IgD-negative memory B cell (primary cell): ENCODE measurements around the gene LILRA6. TPM values are rescaled to one million over a fixed set of nuclear protein-coding genes. Genes with fewer than 3 reads are reported as not detected.
"Not testable (repeated sequence)": the region's sequence is repeated elsewhere in the genome, so short reads cannot be mapped to it uniquely, and the experiment has no call there.

Experiments used
- H3K27ac Mint-ChIP-seq, 3 donors: one replicate each; pipeline ENCODE4 v1.8.0; 2020 to 2022; ENCODE audit warnings: mild to moderate bottlenecking in 3 of 3, mixed read lengths in 3 of 3, moderate library complexity in 1 of 3
- H3K27me3 Mint-ChIP-seq: one replicate; pipeline ENCODE4 v1.8.0; 2021; ENCODE audit warnings: mixed read lengths
- H3K36me3 Mint-ChIP-seq: one replicate; pipeline ENCODE4 v1.8.0; 2020; ENCODE audit warnings: mild to moderate bottlenecking, mixed read lengths
- H3K4me1 Mint-ChIP-seq, 3 donors: one replicate each; pipeline ENCODE4 v1.8.0; 2020 to 2022; ENCODE audit warnings: mixed read lengths in 3 of 3, mild to moderate bottlenecking in 1 of 3
- H3K4me3 Mint-ChIP-seq, 4 donors: one replicate each; pipeline ENCODE4 v1.8.0; 2020 to 2022; ENCODE audit warnings: mild to moderate bottlenecking in 4 of 4, mixed read lengths in 4 of 4, moderate library complexity in 3 of 4
- H3K9me3 Mint-ChIP-seq, 3 donors: one replicate each; pipeline ENCODE4 v1.8.0; 2020 to 2021; ENCODE audit warnings: mixed read lengths in 3 of 3, mild to moderate bottlenecking in 1 of 3
- polyA plus RNA-seq: library from polyadenylated mRNA; unstranded; fragments of 300-500 nt; fragmentation: Illumina TruSeq; gene quantifications from one replicate; pipeline ENCODE4 v1.2.3, GENCODE V29; 2021

LILRA6 gene
- polyA plus RNA-seq, 1 donor from 2014 or later = 0.18 TPM

DNA sequence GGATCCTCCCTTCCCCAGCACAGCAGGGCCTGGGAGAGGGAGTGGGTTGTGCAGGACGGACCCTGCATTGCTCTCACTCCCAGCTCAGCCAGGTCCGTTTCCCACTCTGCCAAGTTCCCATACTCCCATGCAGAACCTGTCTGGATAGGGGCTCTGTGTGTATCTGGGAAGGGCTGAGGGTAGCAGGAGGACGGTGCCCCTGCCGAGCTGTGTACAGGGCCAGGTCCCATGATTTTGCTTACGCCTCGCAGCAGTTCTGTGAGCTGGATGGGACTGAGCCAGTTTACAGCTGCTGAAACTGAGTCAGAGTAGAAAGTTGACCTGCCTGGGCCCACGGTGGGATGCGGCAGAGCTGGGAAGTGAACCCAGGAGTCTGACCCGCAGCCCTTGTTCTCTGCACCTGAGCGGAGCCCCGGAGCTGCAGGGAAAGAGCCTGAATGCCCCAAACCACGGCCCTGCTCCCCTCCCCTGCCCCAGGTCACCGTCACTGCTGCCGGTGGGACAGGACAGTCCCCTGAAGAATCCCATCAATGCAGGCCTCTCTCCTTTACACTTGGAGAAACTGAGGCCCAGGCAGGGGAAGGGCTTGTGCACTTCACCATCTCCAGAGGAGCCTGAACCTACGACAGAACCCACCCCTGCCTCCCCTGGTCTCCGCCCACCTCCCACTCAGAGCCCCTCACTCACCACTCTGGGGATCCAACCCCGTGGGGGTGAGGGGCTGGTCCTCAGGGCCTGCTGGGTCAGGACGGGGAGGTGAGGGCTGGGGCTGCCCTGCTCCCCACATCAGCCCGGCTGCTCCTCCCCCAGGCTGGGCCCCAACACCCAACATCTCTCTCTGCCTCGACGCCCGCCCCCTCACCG, 11.0 kb upstream of the LILRA6 start:
- H3K27me3 Mint-ChIP-seq = peaks cover 7% of the 10 kb centered on the region
- H3K27ac Mint-ChIP-seq = no peak overlapping the region
- no peak overlapping the region for H3K4me3 Mint-ChIP-seq
- H3K9me3 Mint-ChIP-seq = no peaks in the 10 kb centered on the region
- H3K36me3 Mint-ChIP-seq = no peaks in the 10 kb centered on the region
- peaks cover 0 to 5% (median 1%) of the 10 kb centered on the region in 3 donors for H3K4me1 Mint-ChIP-seq

DNA sequence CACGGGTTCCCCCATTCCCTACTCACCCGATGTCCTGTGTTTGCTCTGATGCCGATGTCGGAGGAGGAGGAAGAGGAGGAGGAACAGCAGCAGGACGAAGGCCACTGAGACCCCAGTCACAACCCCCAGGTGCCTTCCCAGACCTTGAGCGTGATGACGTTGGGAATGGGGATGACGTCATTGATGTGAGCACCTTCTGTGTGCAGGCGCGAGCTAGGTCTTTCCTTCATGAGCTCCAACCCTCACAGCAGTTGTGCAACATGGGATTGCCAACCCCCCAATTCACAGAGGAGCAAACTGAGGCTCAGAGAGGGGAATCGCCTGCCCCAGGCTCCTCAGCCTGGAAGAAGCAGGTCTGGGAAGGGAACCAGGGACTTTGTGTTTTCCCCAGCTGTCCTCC, 10.3 kb upstream of the LILRA6 start:
- Mint-ChIP-seq H3K4me3 (no peak overlapping the region), H3K27ac (no peak overlapping the region), H3K4me1 (peaks cover 3 to 9% (median 5%) of the 10 kb centered on the region in 3 donors), H3K27me3 (peaks cover 7% of the 10 kb centered on the region), H3K9me3 (no peaks in the 10 kb centered on the region), H3K36me3 (no peaks in the 10 kb centered on the region)

DNA sequence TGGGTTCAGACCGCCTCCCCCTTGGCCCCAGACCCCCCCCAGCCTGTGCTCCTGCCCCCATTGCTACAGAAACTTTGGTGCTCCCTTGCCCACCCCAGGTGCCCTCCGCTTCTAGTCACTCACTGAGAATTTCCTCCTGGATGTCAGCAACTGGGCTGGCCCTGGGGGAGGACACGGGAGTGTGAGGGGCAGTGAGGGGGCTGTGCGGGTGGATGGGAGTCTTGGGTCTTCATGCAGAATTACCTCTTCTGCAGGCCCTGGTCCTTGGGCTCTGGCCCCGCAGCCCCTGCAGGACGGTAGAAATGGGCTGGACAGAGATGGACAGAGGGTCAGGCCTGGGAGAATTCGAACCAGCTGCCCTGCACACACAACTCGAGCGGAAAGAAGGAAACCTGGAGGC, 9.7 kb upstream of the LILRA6 start:
- H3K27ac Mint-ChIP-seq = no peak overlapping the region
- H3K4me1 Mint-ChIP-seq = peaks cover 7 to 12% (median 10%) of the 10 kb centered on the region in 3 donors
- H3K9me3 Mint-ChIP-seq = no peaks in the 10 kb centered on the region
- peak overlapping the region in 1 of 4 donors; percentile 55 for H3K4me3 Mint-ChIP-seq
- no peaks in the 10 kb centered on the region for H3K36me3 Mint-ChIP-seq
- peaks cover 5% of the 10 kb centered on the region for H3K27me3 Mint-ChIP-seq

DNA sequence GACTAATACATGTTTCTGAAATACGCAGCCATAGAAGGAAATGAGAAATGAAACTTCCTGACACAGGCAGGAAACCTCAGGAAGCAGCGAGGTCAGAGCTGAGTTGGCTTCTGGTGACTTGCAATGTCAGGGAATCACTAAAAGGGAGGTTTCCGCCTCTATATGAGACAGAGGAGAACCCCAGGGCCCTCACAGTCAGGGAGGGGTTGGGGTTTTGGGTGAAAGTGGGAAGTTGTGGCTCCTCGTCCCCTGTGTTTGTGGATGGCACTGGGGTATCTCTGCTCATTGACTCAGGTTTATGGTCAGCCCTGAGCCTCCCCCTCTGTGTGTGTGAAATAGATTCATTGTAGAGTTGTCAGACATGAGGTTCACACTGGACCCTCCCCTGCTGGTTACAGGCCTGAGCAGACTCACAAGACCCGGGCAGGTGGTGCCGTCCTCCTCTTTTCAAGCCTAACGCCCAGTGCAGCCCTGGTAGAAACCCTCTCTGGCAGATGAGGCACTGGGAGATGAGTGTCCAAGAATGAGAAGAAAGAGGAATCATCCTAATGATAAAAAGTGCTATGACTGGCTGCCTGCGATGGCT, 5.5 kb upstream of the LILRA6 start:
- no peak overlapping the region for H3K27ac Mint-ChIP-seq

DNA sequence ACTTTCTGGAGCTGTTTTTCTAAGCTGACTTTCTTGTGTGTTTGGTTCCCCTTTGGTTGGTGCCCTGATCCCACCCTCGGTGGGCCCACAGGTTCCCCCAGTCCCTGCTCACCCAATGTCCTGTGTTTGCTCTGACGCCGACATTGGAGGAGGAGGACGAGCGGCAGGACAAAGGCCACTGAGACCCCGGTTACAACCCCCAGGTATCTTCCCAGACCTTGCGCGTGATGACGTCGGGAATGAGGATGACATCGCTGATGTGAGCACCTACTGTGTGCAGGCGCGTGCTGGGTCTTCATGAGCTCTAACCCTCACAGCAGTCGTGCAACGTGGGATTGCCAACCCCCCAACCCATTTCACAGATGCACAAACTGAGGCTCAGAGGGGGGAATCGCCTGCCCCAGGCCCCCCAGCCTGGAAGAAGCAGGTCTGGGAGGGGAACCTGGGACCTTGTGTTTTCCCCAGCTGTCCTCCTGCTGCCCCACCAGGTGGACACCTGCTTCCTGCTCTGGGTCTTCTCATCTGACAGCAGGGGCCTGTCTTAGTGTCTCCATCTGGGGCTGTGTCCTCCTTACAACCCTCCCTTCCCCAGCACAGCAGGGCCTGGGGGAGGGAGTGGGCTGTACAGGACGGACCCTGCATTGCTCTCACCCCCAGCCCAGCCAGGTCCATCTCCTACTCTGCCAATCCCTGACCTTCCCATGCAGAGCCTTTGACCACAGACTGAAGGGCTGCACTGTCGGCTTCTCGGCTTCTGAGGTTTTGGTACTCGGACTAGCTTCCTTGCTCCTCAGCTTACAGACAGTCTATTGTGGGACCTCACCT, 4.7 kb upstream of the LILRA6 start:
- peaks cover 7 to 12% (median 10%) of the 10 kb centered on the region in 3 donors for H3K4me1 Mint-ChIP-seq
- H3K27me3 Mint-ChIP-seq = peaks cover 8% of the 10 kb centered on the region
- peak overlapping the region in 2 of 4 donors; percentile 7 to 60 for H3K4me3 Mint-ChIP-seq
- H3K27ac Mint-ChIP-seq = no peak overlapping the region
- H3K36me3 Mint-ChIP-seq = no peaks in the 10 kb centered on the region
- H3K9me3 Mint-ChIP-seq = no peaks in the 10 kb centered on the region

More for the DNA sequence above, 5.5 kb upstream of the LILRA6 start:
- Mint-ChIP-seq H3K4me1 (peaks cover 7 to 12% (median 10%) of the 10 kb centered on the region in 3 donors), H3K36me3 (no peaks in the 10 kb centered on the region), H3K27me3 (peaks cover 8% of the 10 kb centered on the region), H3K9me3 (no peaks in the 10 kb centered on the region), H3K4me3 (peak overlapping the region in 1 of 4 donors; percentile 17)

DNA sequence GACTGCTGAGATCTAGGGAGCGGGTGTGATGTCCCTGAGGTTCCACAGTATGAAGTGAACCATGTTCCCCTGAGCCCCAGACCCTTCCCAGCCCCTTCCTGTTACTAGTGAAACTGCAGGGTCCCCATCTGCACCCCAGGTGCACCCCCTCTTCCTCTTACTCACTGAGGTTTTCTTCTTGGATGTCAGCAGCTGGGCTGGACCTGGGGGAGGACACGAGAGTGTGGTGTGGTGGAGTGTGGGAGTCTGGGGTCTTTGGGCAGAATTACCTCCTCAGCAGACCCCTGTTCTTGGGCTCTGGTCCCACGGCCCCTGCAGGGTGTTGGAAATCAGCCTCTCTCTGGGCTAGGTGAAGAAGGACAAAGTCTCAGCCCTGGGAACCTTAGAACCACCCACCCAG, 3.3 kb upstream of the LILRA6 start:
- Mint-ChIP-seq H3K36me3 (no peaks in the 10 kb centered on the region), H3K27me3 (peaks cover 8% of the 10 kb centered on the region), H3K4me3 (no peak overlapping the region), H3K4me1 (peaks cover 7 to 12% (median 10%) of the 10 kb centered on the region in 3 donors), H3K27ac (no peak overlapping the region), H3K9me3 (no peaks in the 10 kb centered on the region)

DNA sequence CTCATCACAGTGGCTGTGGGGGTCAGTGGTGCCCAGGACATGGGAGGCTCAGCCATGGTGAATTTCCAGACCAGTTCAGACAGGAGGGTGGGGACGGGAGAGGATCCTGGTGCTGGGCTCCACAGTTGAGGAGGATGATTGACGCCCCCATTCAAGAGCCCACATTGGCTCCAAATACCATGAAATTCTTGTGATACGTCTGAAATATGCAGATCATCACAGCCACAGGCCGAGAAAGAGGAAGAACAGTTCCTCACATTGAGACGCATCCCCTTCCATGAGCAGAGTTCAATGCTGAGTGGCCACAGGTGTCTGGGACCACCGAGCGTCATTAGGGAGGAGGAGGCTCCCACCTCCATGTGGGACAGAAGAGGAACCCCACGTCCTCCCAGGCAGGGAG, 1.2 kb upstream of the LILRA6 start:
- not testable (repeated sequence) for H3K36me3 Mint-ChIP-seq, H3K27ac Mint-ChIP-seq, H3K4me1 Mint-ChIP-seq, H3K4me3 Mint-ChIP-seq, H3K9me3 Mint-ChIP-seq
- H3K27me3 Mint-ChIP-seq = peaks cover 11% of the 10 kb centered on the region

DNA sequence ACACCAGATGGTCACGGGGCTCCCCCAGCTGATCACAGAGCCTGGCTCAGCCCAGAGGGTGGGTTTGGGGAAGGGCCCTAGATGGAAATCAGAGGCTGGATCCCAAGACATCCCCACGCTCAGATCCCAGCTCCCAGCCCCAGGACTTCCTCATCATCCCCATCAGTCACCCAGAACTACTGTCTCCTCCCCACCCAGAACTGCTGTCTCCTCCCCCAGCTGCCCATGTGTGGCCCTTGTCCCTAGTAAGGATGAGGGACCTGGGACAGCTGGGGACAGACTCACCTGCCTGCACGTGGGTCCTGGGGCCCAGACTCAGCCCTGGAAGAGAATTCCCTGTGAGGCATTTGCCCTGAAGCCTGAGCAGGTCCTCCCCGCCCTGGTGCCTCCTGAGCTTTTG, 356 bp downstream of the LILRA6 start:
- not testable (repeated sequence) for H3K4me3 Mint-ChIP-seq, H3K36me3 Mint-ChIP-seq, H3K27ac Mint-ChIP-seq, H3K4me1 Mint-ChIP-seq, H3K9me3 Mint-ChIP-seq
- H3K27me3 Mint-ChIP-seq = peaks cover 11% of the 10 kb centered on the region

DNA sequence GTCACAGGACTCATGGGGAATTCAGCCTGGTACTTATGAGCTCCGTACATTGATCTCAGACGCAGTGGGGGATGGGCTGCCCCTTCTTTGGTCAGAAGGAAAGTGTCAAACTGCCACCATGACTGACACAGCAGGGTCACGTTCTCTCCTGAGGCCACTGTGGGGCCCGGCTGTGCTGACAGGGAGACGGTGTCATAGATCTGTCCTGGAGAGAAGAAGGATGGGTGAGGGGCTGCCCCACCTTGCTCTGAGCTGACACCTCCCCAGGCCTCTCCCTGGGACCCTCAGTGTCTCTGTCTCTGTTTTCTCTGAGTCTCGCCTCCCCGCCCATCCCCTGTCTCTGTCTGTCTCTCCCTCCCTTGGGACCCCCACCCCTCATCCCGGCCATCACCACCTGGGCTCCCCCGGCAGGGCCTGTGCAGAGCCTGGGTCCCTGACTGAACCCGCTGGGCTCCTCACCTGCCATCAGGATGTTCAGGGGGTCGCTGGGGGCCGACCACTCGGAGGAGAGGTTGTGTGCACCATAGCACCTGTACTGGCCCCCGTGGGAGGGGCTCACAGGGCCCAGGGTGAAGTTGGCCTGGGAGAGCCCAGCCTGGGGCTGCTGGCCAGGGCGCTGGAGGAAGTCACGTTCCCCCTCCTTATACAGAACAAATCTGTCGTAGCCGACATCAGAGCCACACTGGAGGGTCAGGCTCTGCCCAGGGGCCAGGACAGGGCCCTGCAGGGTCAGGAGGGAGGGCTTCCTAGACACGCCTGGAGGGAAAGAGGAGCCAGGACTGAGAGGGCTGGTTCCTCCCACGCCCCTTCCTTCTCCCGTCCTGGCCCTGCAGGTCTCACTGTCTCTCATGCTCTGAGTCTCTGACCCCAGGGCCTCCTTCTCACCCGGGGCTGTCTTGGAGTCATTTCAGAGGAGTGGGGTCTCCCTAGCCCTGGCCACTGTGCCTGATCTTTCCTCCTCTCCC, 1.9 kb downstream of the LILRA6 start:
- H3K9me3 Mint-ChIP-seq, H3K27me3 Mint-ChIP-seq, H3K4me1 Mint-ChIP-seq, H3K4me3 Mint-ChIP-seq, H3K27ac Mint-ChIP-seq, H3K36me3 Mint-ChIP-seq: not testable (repeated sequence)

DNA sequence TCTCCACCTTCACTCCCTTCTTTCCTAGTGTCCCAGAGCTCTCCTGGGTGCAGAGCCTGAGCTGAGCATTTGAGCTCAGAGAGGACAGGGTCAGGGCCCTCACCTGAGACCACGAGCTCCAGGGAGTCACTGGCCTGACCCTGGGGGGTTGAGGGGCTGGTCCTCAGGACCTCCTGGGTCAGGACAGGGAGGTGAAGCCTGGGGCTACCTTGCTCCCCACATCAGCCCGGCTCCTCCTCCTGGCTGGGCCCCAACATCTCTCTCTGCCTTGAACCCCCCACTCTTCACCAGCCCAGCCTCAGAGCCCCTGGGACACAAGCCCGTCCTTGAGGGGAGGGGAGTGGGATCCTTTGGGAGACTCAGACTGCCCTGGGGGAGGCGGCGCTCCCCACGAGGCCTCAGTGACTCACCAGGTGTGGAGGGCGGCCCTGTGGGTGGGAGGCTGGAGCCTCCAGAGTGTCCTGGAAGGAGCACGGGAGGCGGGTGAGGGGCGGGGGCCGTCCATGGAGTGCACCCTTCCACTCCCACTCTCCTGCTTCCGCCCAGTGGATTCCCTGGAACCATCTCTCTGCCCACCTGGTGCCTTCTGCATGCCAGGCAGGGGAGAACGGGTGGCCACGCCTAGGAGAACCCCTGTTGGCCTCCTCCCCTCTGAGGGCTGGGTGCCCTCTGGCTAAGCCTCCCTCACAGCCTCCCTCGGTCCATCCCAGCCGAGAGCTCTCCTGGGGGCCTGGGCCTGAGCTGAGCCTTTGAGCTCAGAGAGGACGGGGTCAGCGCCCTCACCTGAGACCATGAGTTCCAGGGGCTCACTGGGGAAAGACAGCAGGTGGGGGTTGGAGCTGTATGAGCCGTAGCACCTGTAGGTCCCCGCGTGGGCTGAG, 2.9 kb downstream of the LILRA6 start:
- not testable (repeated sequence) for H3K27ac Mint-ChIP-seq

DNA sequence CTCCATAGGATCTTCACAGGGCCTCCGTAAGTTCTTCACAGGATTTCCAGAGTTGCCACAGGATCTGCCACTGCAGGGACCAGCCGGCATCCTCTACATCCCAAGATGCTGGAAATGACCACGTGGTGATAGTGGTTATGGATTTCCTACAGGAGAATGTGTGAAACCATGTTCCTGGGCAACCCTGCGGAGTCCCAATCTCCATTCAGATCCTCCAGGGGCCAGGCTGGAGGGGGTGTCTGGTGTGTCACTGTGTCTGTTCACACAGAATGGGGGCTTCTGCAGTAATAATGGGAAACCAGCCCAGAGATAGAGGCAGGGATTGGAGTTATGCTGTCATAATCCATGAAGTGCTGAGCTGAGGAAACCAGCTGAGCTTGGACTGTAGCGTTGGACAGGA, 8.6 kb downstream of the LILRA6 start:
- H3K9me3 Mint-ChIP-seq = peaks cover 0 to 3% (median 0%) of the 10 kb centered on the region in 3 donors
- H3K4me3 Mint-ChIP-seq = no peak overlapping the region
- H3K27me3 Mint-ChIP-seq = peaks cover 19% of the 10 kb centered on the region
- peaks cover 0 to 3% (median 0%) of the 10 kb centered on the region in 3 donors for H3K4me1 Mint-ChIP-seq
- H3K36me3 Mint-ChIP-seq = no peaks in the 10 kb centered on the region
- peak overlapping the region in 1 of 3 donors; percentile 0 for H3K27ac Mint-ChIP-seq

More for the DNA sequence above, 2.9 kb downstream of the LILRA6 start:
- not testable (repeated sequence) for H3K4me1 Mint-ChIP-seq, H3K9me3 Mint-ChIP-seq, H3K36me3 Mint-ChIP-seq, H3K27me3 Mint-ChIP-seq, H3K4me3 Mint-ChIP-seq

DNA sequence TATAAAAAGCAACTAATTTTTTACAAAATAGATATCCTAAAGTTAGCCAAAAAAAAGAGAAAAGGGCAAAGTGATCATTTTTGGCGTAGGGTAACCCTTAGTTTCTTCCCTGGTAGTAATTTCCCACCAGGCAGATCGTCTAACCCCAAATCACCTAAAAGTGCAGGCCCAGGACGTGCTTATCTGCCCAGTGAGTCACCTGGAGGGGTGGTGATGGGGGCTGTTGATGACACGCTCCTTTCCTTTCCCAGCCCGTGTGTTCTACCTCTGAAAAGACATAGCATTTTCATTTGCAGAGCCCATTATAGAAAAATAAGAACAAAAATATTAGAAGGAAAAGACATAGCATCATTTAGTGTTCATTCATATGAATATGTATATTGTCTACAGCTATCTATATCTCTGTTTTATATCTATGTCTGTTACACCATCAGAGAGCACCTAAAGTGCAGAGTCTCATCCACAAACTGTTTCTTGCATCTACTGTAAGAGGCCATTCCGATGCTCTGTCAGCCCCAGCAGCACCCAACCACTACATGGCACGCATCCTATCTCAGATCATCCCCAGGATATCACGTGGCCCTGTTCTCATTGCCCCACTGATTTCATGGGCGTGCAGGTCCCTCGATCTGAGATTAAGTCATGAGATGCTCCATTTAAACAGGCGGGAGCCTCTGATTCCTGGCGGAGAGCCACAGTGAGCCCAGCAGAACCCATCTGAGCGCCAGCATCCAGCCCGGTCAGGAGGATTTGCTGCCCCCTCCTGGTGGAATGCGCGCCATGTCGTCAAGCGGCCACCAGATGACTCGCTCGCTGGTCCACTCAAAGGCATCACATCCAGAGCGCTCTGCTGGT, 11.3 kb downstream of the LILRA6 start:
- H3K9me3 Mint-ChIP-seq = peaks cover 0 to 3% (median 2%) of the 10 kb centered on the region in 3 donors
- peak overlapping the region in 1 of 4 donors; percentile 3 for H3K4me3 Mint-ChIP-seq
- no peak overlapping the region for H3K27ac Mint-ChIP-seq
- H3K36me3 Mint-ChIP-seq = no peaks in the 10 kb centered on the region
- peaks cover 27% of the 10 kb centered on the region for H3K27me3 Mint-ChIP-seq
- peaks cover 0 to 3% (median 0%) of the 10 kb centered on the region in 3 donors for H3K4me1 Mint-ChIP-seq

DNA sequence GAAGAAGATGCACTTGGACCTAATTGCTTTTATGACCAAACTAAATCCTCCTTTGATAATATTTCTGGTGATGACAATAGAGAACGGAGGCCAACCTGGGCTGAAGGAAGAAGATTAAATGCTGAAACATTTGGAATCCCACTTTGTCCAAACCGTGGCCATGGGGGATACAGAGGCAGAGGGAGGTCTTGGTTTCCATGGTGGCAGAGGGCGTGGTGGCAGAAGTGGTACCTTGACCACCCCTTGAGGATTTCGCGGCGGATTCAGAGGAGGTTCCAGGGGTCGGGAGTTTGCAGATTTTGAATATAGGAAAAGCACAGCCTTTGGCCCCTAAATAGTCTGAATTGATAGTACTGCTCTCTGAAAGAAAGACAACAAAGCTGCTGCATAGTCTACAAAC, 12.6 kb downstream of the LILRA6 start:
- H3K27me3 Mint-ChIP-seq = peaks cover 27% of the 10 kb centered on the region
- H3K36me3 Mint-ChIP-seq = no peaks in the 10 kb centered on the region
- H3K9me3 Mint-ChIP-seq = peaks cover 0 to 3% (median 2%) of the 10 kb centered on the region in 3 donors
- no peak overlapping the region for H3K27ac Mint-ChIP-seq
- H3K4me3 Mint-ChIP-seq = no peak overlapping the region
- peaks cover 0 to 3% (median 0%) of the 10 kb centered on the region in 3 donors for H3K4me1 Mint-ChIP-seq
